Sigmoid colon (tissue), 4 donors: ENCODE measurements around the gene C16orf96.

ENCODE experiments used
- CTCF ChIP-seq, 4 experiments: fragments of 450-650 bp in 3 of 4; fragments of 200-600 bp in 1 of 4; IDR thresholded peaks; one replicate each; pipeline ENCODE4 v1.5.1; 2016 to 2019; ENCODE audit warnings: antibody characterized with exemption in 4 of 4, mild to moderate bottlenecking in 3 of 4, moderate library complexity in 2 of 4
- EP300 ChIP-seq, 4 donors: sonication (generic); formaldehyde crosslinking; IDR thresholded peaks; one replicate each; pipeline ENCODE4 v1.6.1; 2017; ENCODE audit warnings: antibody characterized with exemption in 4 of 4

- TF ChIP-seq CTCF (IDR thresholded peaks at IDR 0.05) = no peak
- no peak for TF ChIP-seq EP300 (IDR thresholded peaks at IDR 0.05)
Observed at GRCh38 chr16:4557973-4558372, 1.8 kb downstream of the C16orf96 start.
